KOPT-K1 (cell line): ENCODE measurements around the gene RCHY1.

Experiments used
- H3K27ac ChIP-seq: fragments of 200-600 bp; sonication (generic); 2 replicates; pipeline ENCODE4 v1.5.1; 2016; ENCODE audit warnings: antibody characterized with exemption, mild to moderate bottlenecking, low read depth, low read length; ENCODE audit not compliant: poor library complexity, severe bottlenecking
- H3K36me3 ChIP-seq: fragments of 200-600 bp; sonication (generic); 2 replicates; pipeline ENCODE4 v1.5.1; 2017; ENCODE audit warnings: antibody characterized with exemption, mild to moderate bottlenecking, low read length, moderate library complexity; ENCODE audit not compliant: insufficient read depth
- H3K9me3 ChIP-seq: fragments of 200-600 bp; sonication (generic); 2 replicates; pipeline ENCODE4 v1.5.1; 2017; ENCODE audit warnings: antibody characterized with exemption, low read length, mild to moderate bottlenecking; ENCODE audit not compliant: insufficient read depth, poor library complexity, severe bottlenecking

RCHY1 gene

GRCh38 chr4:75499900-75500299 is 14.3 kb downstream of the RCHY1 start:
- H3K9me3 ChIP-seq: peaks cover 23% of the 10 kb centered on the region
- no peak overlapping the region for H3K27ac ChIP-seq
- peaks cover 78% of the 10 kb centered on the region for H3K36me3 ChIP-seq

GRCh38 chr4:75498041-75498440 is 16.2 kb downstream of the RCHY1 start:
- Histone ChIP-seq H3K9me3 (peaks cover 23% of the 10 kb centered on the region), H3K27ac (no peak overlapping the region), H3K36me3 (peaks cover 70% of the 10 kb centered on the region)

GRCh38 chr4:75497133-75497532 is 17.1 kb downstream of the RCHY1 start:
- H3K36me3 ChIP-seq: peaks cover 69% of the 10 kb centered on the region
- peaks cover 23% of the 10 kb centered on the region for H3K9me3 ChIP-seq
- no peak overlapping the region for H3K27ac ChIP-seq

GRCh38 chr4:75496406-75496805 is 17.8 kb downstream of the RCHY1 start:
- Histone ChIP-seq H3K36me3 (peaks cover 67% of the 10 kb centered on the region), H3K9me3 (peaks cover 23% of the 10 kb centered on the region), H3K27ac (no peak overlapping the region)

GRCh38 chr4:75495476-75495875 is 18.7 kb downstream of the RCHY1 start:
- Histone ChIP-seq H3K27ac (no peak overlapping the region), H3K9me3 (peaks cover 22% of the 10 kb centered on the region), H3K36me3 (peaks cover 71% of the 10 kb centered on the region)

GRCh38 chr4:75494563-75494962 is 19.6 kb downstream of the RCHY1 start:
- Histone ChIP-seq H3K27ac (no peak overlapping the region), H3K36me3 (peaks cover 71% of the 10 kb centered on the region), H3K9me3 (peaks cover 13% of the 10 kb centered on the region)

GRCh38 chr4:75490155-75490554 is 24.0 kb downstream of the RCHY1 start:
- Histone ChIP-seq H3K27ac (no peak overlapping the region), H3K9me3 (no peaks in the 10 kb centered on the region), H3K36me3 (peaks cover 75% of the 10 kb centered on the region)

GRCh38 chr4:75484190-75484589 is 30.0 kb downstream of the RCHY1 start:
- Histone ChIP-seq H3K9me3 (no peaks in the 10 kb centered on the region), H3K36me3 (peaks cover 85% of the 10 kb centered on the region), H3K27ac (no peak overlapping the region)

GRCh38 chr4:75477201-75477600 is 37.0 kb downstream of the RCHY1 start:
- Histone ChIP-seq H3K36me3 (peaks cover 42% of the 10 kb centered on the region), H3K9me3 (peaks cover 13% of the 10 kb centered on the region), H3K27ac (no peak overlapping the region)

GRCh38 chr4:75470738-75471137 is 43.5 kb downstream of the RCHY1 start:
- Histone ChIP-seq H3K9me3 (no peaks in the 10 kb centered on the region), H3K27ac (no peak overlapping the region), H3K36me3 (no peaks in the 10 kb centered on the region)

GRCh38 chr4:75469896-75470295 is 44.3 kb downstream of the RCHY1 start:
- Histone ChIP-seq H3K9me3 (no peaks in the 10 kb centered on the region), H3K36me3 (no peaks in the 10 kb centered on the region), H3K27ac (no peak overlapping the region)

- Histone ChIP-seq H3K9me3 (no peaks in the 10 kb centered on the region), H3K36me3 (no peaks in the 10 kb centered on the region), H3K27ac (no peak overlapping the region)
Observed at GRCh38 chr4:75457365-75457764, 56.8 kb downstream of the RCHY1 start.

- Histone ChIP-seq H3K36me3 (no peaks in the 10 kb centered on the region), H3K27ac (no peak overlapping the region), H3K9me3 (no peaks in the 10 kb centered on the region)
Observed at GRCh38 chr4:75434105-75434504, 80.1 kb downstream of the RCHY1 start.

- H3K27ac ChIP-seq: no peak overlapping the region
- H3K36me3 ChIP-seq: no peaks in the 10 kb centered on the region
- no peaks in the 10 kb centered on the region for H3K9me3 ChIP-seq
Observed at GRCh38 chr4:75432683-75433082, 81.5 kb downstream of the RCHY1 start.

GRCh38 chr4:75429208-75429607 is 85.0 kb downstream of the RCHY1 start:
- Histone ChIP-seq H3K9me3 (no peaks in the 10 kb centered on the region), H3K27ac (no peak overlapping the region), H3K36me3 (no peaks in the 10 kb centered on the region)
